ENCODE data around the gene ZNHIT3. TPM values are rescaled to one million over a fixed set of nuclear protein-coding genes. Genes with fewer than 3 reads are reported as not detected.

Gene ZNHIT3
- total and polyA plus RNA-seq, 10 donors, result 24.2 to 58.0 (median 36.0) TPM

- Histone ChIP-seq H3K9me3 (no peaks in the 10 kb centered on the region), H3K36me3 (peaks cover 0 to 99% (median 57%) of the 10 kb centered on the region in 6 donors), H3K27ac (no peak overlapping the region), H3K4me1 (no peaks in the 10 kb centered on the region), H3K27me3 (replicated peaks in 1 of 7) (no peaks in the 10 kb centered on the region), H3K4me3 (no peak overlapping the region)
- WGBS, 5 donors, result 94 to 98% (median 97%) methylated on average over 4 to 6 of the region's 6 CpGs
- intact Hi-C loops (cut with DNase I; ENCODE audit: low total_unique reads), result no loop called here
- no peak for TF ChIP-seq CTCF (IDR thresholded peaks at IDR 0.05 in 8 of 11, conservative IDR thresholded peaks at IDR 0.05 in 3 of 11)
- no peak for TF ChIP-seq POLR2A (IDR thresholded peaks at IDR 0.05)
- TF ChIP-seq POLR2AphosphoS5 (IDR thresholded peaks at IDR 0.05), result no peak
- DNase-seq, result no peak
Measured at GRCh38 chr17:36525888-36526287, 39.4 kb downstream of the ZNHIT3 start.

- H3K27me3 ChIP-seq (replicated peaks in 1 of 7), result no peaks in the 10 kb centered on the region
- H3K27ac ChIP-seq, result no peak overlapping the region
- 95 to 99% (median 96%) methylated on average over 6 to 7 of the region's 7 CpGs for WGBS, 5 donors
- no peaks in the 10 kb centered on the region for H3K9me3 ChIP-seq
- H3K36me3 ChIP-seq, result peaks cover 0 to 100% (median 68%) of the 10 kb centered on the region in 6 donors
- intact Hi-C loops (cut with DNase I; ENCODE audit: low total_unique reads), result no loop called here
- H3K4me1 ChIP-seq, result no peaks in the 10 kb centered on the region
- no peak overlapping the region for H3K4me3 ChIP-seq
- TF ChIP-seq CTCF (IDR thresholded peaks at IDR 0.05 in 8 of 11, conservative IDR thresholded peaks at IDR 0.05 in 3 of 11) (no peak), POLR2AphosphoS5 (IDR thresholded peaks at IDR 0.05) (no peak), POLR2A (IDR thresholded peaks at IDR 0.05) (no peak)
- no peak for DNase-seq
Measured at GRCh38 chr17:36527621-36528250, 41.3 kb downstream of the ZNHIT3 start.

DNA sequence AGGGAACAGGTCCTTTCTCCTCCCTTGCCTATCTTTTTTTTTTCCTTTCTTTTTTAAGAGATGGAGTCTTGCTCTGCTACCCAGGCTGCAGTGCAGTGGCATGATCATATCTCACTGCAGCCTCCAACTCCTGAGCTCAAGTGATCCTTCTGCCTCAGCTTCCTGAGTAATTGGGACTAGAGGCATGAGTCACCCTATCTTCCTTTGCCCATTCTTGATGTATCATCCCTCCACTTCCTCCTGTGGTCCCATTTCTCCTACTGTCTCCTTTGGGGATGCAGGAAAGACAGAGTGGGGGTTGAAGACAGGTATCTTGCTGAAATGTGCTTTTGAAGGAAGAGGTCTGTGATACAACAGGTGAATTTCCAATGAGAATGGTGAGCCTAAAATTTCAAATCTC lies 42.6 kb downstream of the ZNHIT3 start:
- peaks cover 0 to 10% (median 6%) of the 10 kb centered on the region in 6 donors for H3K4me1 ChIP-seq
- intact Hi-C loops (cut with DNase I; ENCODE audit: low total_unique reads), result no loop called here
- no peaks in the 10 kb centered on the region for H3K9me3 ChIP-seq
- H3K27ac ChIP-seq, result no peak overlapping the region
- TF ChIP-seq POLR2A (IDR thresholded peaks at IDR 0.05) (no peak), POLR2AphosphoS5 (IDR thresholded peaks at IDR 0.05) (no peak), CTCF (IDR thresholded peaks at IDR 0.05 in 8 of 11, conservative IDR thresholded peaks at IDR 0.05 in 3 of 11) (no peak)
- H3K4me3 ChIP-seq, result no peak overlapping the region
- H3K27me3 ChIP-seq (replicated peaks in 1 of 7), result no peaks in the 10 kb centered on the region
- H3K36me3 ChIP-seq, result peaks cover 0 to 97% (median 59%) of the 10 kb centered on the region in 6 donors
- no peak for DNase-seq

DNA sequence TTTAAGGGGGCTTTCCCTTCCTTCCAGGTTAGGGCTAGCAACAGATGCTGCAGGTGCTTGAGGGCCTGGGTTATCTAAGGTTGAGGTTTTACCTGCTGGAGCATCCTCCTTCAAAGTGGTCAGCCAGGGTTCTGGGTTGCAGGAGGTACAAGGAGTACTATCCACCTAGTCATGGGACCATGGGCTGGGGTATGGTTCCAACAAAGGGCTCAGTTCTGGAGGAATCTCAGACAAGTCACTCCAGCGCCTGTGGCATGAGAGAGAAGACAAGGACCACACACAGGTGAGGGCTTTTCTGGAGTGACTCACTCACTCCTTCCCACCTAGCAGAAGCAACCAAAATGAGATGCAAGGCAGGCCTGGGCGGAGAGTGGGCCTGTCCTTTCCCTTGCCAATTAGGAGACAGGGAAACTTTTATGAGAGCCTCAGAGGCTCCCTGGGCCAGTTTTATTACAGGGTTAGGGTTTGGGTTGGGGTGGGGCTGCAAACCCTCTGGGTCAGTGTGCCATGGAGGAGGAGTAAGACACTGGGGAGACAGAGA lies 46.0 kb downstream of the ZNHIT3 start:
- 94 to 100% (median 100%) methylated on average over 2 of the region's 2 CpGs for WGBS, 5 donors
- TF ChIP-seq POLR2A (IDR thresholded peaks at IDR 0.05) (no peak), POLR2AphosphoS5 (IDR thresholded peaks at IDR 0.05) (no peak), CTCF (IDR thresholded peaks at IDR 0.05 in 8 of 11, conservative IDR thresholded peaks at IDR 0.05 in 3 of 11) (no peak)
- peaks cover 7 to 31% (median 21%) of the 10 kb centered on the region in 6 donors for H3K4me1 ChIP-seq
- H3K36me3 ChIP-seq, result peaks cover 0 to 69% (median 32%) of the 10 kb centered on the region in 6 donors
- no peak overlapping the region for H3K27ac ChIP-seq
- no peaks in the 10 kb centered on the region for H3K27me3 ChIP-seq (replicated peaks in 1 of 7)
- DNase-seq, result no peak
- H3K9me3 ChIP-seq, result no peaks in the 10 kb centered on the region
- H3K4me3 ChIP-seq, result no peak overlapping the region
- intact Hi-C loops (cut with DNase I; ENCODE audit: low total_unique reads), result no loop called here

Measured in spleen (tissue), 11 donors.